A549 (cell line): ENCODE measurements around the gene PYURF. TPM values are rescaled to one million over a fixed set of nuclear protein-coding genes. Genes with fewer than 3 reads are reported as not detected.
A peak's percentile ranks its signal among the peaks of the same experiment; 100 is the strongest.
"Not testable (repeated sequence)": the region's sequence is repeated elsewhere in the genome, so short reads cannot be mapped to it uniquely, and the experiment has no call there.

Source experiments
- ATAC-seq, 2 experiments: fragments of 200-7000 bp in 1 of 2; fragments of >200 bp in 1 of 2; cut with Nextera tagmentation in 1 of 2; cut with Tn5 transposase in 1 of 2; 3 replicates each; pipeline versions ENCODE4 v1.8.0 to v1.9.1; 2018 to 2020; ENCODE audit warnings: mild to moderate bottlenecking in 1 of 2, moderate library complexity in 1 of 2
- CTCF ChIA-PET: fragments of 300-600 bp; sonication (Branson Sonifier 250); formaldehyde crosslinking; extraction: SDS; loops from one replicate; lab custom pipeline; 2021; ENCODE audit warnings: antibody characterized with exemption, inconsistent platforms; lab: Yijun Ruan, JAX
- POLR2A ChIA-PET: fragments of 350-600 bp; formaldehyde crosslinking; extraction: SDS; loops from one replicate; lab custom pipeline; 2021; ENCODE audit warnings: antibody characterized with exemption, inconsistent platforms; lab: Yijun Ruan, JAX
- DNase-seq, 2 experiments: peaks; one replicate each; pipeline versions ENCODE4 v3.0.0 to v3.0.0-alpha.2; 2011 to 2016; ENCODE audit warnings: low read depth in 1 of 2, low spot score in 1 of 2
- FAIRE-seq: peaks from 2 replicates; lab custom pipeline; 2011; peaks lifted over from hg19 to GRCh38; lab: Jason Lieb, UNC
- H3K27ac ChIP-seq, 2 experiments: fragments of >200 bp; sonication (Bioruptor Twin); formaldehyde crosslinking; 3 replicates each; pipeline ENCODE4 v1.5.1; 2016 to 2017
- H3K4me1 ChIP-seq: fragments of >200 bp; sonication (Bioruptor Twin); formaldehyde crosslinking; 3 replicates; pipeline ENCODE4 v1.6.1; 2016
- H3K4me2 ChIP-seq: fragments of >200 bp; sonication (Bioruptor Twin); formaldehyde crosslinking; 3 replicates; pipeline ENCODE4 v1.6.1; 2016
- H3K4me3 ChIP-seq: fragments of >200 bp; sonication (Bioruptor Twin); formaldehyde crosslinking; 3 replicates; pipeline ENCODE4 v1.5.1; 2016
- H3K9me3 ChIP-seq: fragments of >200 bp; sonication (Bioruptor Twin); formaldehyde crosslinking; 3 replicates; pipeline ENCODE4 v1.6.1; 2016
- ATOH8 ChIP-seq: fragments of 250-450 bp; sonication (Bioruptor Pico); IDR thresholded peaks from 2 replicates; pipeline ENCODE4 v1.5.0; 2020; ENCODE audit warnings: low read depth, mild to moderate bottlenecking, moderate library complexity
- BHLHE40 ChIP-seq: IDR thresholded peaks from 2 replicates; pipeline ENCODE4 v1.6.1; 2012; ENCODE audit warnings: low read depth, low read length, inconsistent platforms
- CBX2 ChIP-seq: fragments of 200-600 bp; sonication (generic); IDR thresholded peaks from 2 replicates; pipeline ENCODE4 v1.6.1; 2016; ENCODE audit warnings: low read depth, mild to moderate bottlenecking, borderline replicate concordance
- CTCF ChIP-seq: fragments of >200 bp; sonication (Bioruptor Twin); formaldehyde crosslinking; IDR thresholded peaks from 3 replicates; pipeline ENCODE4 v1.5.1; 2016
- EHMT2 ChIP-seq: fragments of 200-600 bp; sonication (generic); IDR thresholded peaks from 2 replicates; pipeline ENCODE4 v1.6.1; 2016; ENCODE audit warnings: antibody characterized with exemption, low read depth, mild to moderate bottlenecking, moderate library complexity
- GATA3 ChIP-seq: IDR thresholded peaks from 2 replicates; pipeline ENCODE4 v1.6.1; 2012; ENCODE audit warnings: borderline replicate concordance
- HDAC2 ChIP-seq: fragments of 200-600 bp; sonication (generic); IDR thresholded peaks from 2 replicates; pipeline ENCODE4 v1.6.1; 2016
- HMGXB4 ChIP-seq: fragments of 250-450 bp; sonication (Bioruptor Pico); IDR thresholded peaks from 2 replicates; pipeline ENCODE4 v1.5.0; 2021; ENCODE audit warnings: mild to moderate bottlenecking, moderate library complexity, borderline replicate concordance
- HOXB13 ChIP-seq: fragments of 250-450 bp; sonication (Bioruptor Pico); IDR thresholded peaks from 2 replicates; pipeline ENCODE4 v1.5.0; 2020; ENCODE audit warnings: low read depth, mild to moderate bottlenecking, moderate library complexity
- KDM1A ChIP-seq: fragments of 200-600 bp; sonication (generic); IDR thresholded peaks from 2 replicates; pipeline ENCODE4 v1.6.1; 2016; ENCODE audit warnings: low read depth, mild to moderate bottlenecking
- KDM5A ChIP-seq: fragments of 200-600 bp; sonication (generic); IDR thresholded peaks from 2 replicates; pipeline ENCODE4 v1.6.1; 2016; ENCODE audit warnings: antibody characterized with exemption, mild to moderate bottlenecking
- PBX3 ChIP-seq: IDR thresholded peaks from 2 replicates; pipeline ENCODE4 v1.6.1; 2012
- PHF8 ChIP-seq: fragments of 200-600 bp; sonication (generic); IDR thresholded peaks from 2 replicates; pipeline ENCODE4 v1.6.1; 2016; ENCODE audit warnings: low read depth, mild to moderate bottlenecking, antibody characterized with exemption, moderate library complexity, borderline replicate concordance
- POLR2AphosphoS2 ChIP-seq: conservative IDR thresholded peaks from 2 replicates; pipeline ENCODE4 v1.6.1; 2012; ENCODE audit warnings: low read length, improper control_type of control experiment, inconsistent platforms
- RAD21 ChIP-seq, 2 experiments: fragments of >200 bp in 1 of 2; sonication (Bioruptor Twin) in 1 of 2; formaldehyde crosslinking in 1 of 2; IDR thresholded peaks in 1 of 2; conservative IDR thresholded peaks in 1 of 2; 2 replicates in 1 of 2; 3 replicates in 1 of 2; pipeline ENCODE4 v1.6.1; 2012 to 2018; ENCODE audit warnings: inconsistent platforms in 1 of 2
- RNF2 ChIP-seq: fragments of 200-600 bp; sonication (generic); IDR thresholded peaks from 2 replicates; pipeline ENCODE4 v1.6.1; 2016; ENCODE audit warnings: low read depth, mild to moderate bottlenecking, antibody characterized with exemption, moderate library complexity, borderline replicate concordance
- SMC3 ChIP-seq: fragments of >200 bp; sonication (Bioruptor Twin); formaldehyde crosslinking; IDR thresholded peaks from 3 replicates; pipeline ENCODE4 v1.6.1; 2018; ENCODE audit warnings: inconsistent platforms
- SREBF2 ChIP-seq: fragments of 450-650 bp; IDR thresholded peaks from 2 replicates; pipeline ENCODE4 v1.6.1; 2014; ENCODE audit warnings: mild to moderate bottlenecking, moderate library complexity
- ZNF302 ChIP-seq: fragments of 250-450 bp; sonication (Bioruptor Pico); IDR thresholded peaks from 2 replicates; pipeline ENCODE4 v1.9.0; 2021; ENCODE audit warnings: inconsistent platforms, mild to moderate bottlenecking, moderate library complexity
- WGBS: methylation state at CpG from one replicate; pipeline ENCODE4 v1.1.6; 2017; ENCODE audit errors: missing lambda C conversion rate; 5-methylcytosine and 5-hydroxymethylcytosine counted together
- polyA plus RNA-seq, 4 experiments: library from polyadenylated mRNA; depleted of rRNA in 3 of 4; stranded (reverse); fragments of >200 nt; fragmentation: RNase III in 1 of 4; extraction: RNeasy Plus Mini Kit Qiagen cat#74134 plus additional on column Dnase treatment in 1 of 4; gene quantifications; 2 replicates in 3 of 4; 3 replicates in 1 of 4; pipeline ENCODE4 v1.2.3, GENCODE V29; 2011 to 2017

Gene PYURF
- polyA plus RNA-seq, 2 of the 4 experiments (the other 2 are of a cell fraction) = 70.2 to 72.7 TPM

GRCh38 chr4:88539322-88540068, 15.9 kb upstream of the PYURF start:
- FAIRE-seq, H3K9me3 ChIP-seq, H3K4me1 ChIP-seq, H3K4me3 ChIP-seq: not testable (repeated sequence)
- ChIA-PET POLR2A (interaction anchor here (0.6 kb wide), 1 partner anchor 63 kb away, joined by 7 read pairs; no protein-coding TSS in a partner anchor), CTCF (interaction anchor here (0.6 to 2.3 kb wide), 38 partner anchors 9 to 499 kb away, joined by 3 to 30 read pairs (median 4); partner anchors contain the start of genes HERC3, NAP1L5 and PYURF)
- TF ChIP-seq RAD21 (conservative IDR thresholded peaks at IDR 0.05 in 1 of 2, IDR thresholded peaks at IDR 0.05 in 1 of 2) = peak; percentile 67 to 76
- peak; percentile 69 for TF ChIP-seq SMC3
- TF ChIP-seq CTCF = peak; percentile 53
- Histone ChIP-seq H3K4me2 (0 out of 3 replicates have a peak overlapping the region, but pooled peaks have one; percentile 26), H3K27ac (peak overlapping the region in 1 of 2 experiments; percentile 24; a peak in 1 of 6 replicates)
- ATAC-seq = 0 out of 6 replicates have a peak, but pooled peaks of 1 of the 2 experiments have one; percentile 54
- peak in 1 of 2 experiments; percentile 52 for DNase-seq
- WGBS = 25% methylated on average over 7 of the region's 9 CpGs

GRCh38 chr4:88537709-88538108, 14.1 kb upstream of the PYURF start:
- DNase-seq = no peak
- FAIRE-seq = no peak
- no peak overlapping the region for H3K27ac ChIP-seq
- TF ChIP-seq ZNF302 (CRISPR knock-in tag) = no peak
- TF ChIP-seq HOXB13 = no peak
- no peak for TF ChIP-seq PBX3
- no peak for TF ChIP-seq KDM1A
- no peak for TF ChIP-seq HDAC2
- TF ChIP-seq HMGXB4 = no peak
- H3K9me3 ChIP-seq = no peaks in the 10 kb centered on the region
- H3K4me1 ChIP-seq = no peaks in the 10 kb centered on the region
- H3K4me3 ChIP-seq = no peak overlapping the region
- WGBS = 78% methylated on average over 1 of the region's 1 CpG
- ATAC-seq = no peak
- H3K4me2 ChIP-seq = no peak overlapping the region
- ChIA-PET POLR2A (no interaction called here), CTCF (interaction anchor here (3.2 kb wide), 1 partner anchor 121 kb away, joined by 19 read pairs; no protein-coding TSS in a partner anchor)

- 41% methylated on average over 2 of the region's 2 CpGs for WGBS
- no peaks in the 10 kb centered on the region for H3K4me1 ChIP-seq
- DNase-seq (no peak), FAIRE-seq (no peak), ATAC-seq (no peak)
- no peaks in the 10 kb centered on the region for H3K9me3 ChIP-seq
- POLR2A ChIA-PET = no interaction called here
- H3K27ac ChIP-seq = no peak overlapping the region
- CTCF ChIA-PET = interaction anchor here (0.9 to 3.2 kb wide), 4 partner anchors 124 to 488 kb away, joined by 3 to 19 read pairs (median 4); no protein-coding TSS in a partner anchor
- no peak overlapping the region for H3K4me2 ChIP-seq
- H3K4me3 ChIP-seq = no peak overlapping the region
- no peak for TF ChIP-seq HMGXB4
- TF ChIP-seq POLR2AphosphoS2 = no peak
- TF ChIP-seq GATA3 = no peak
- TF ChIP-seq EHMT2 = no peak
- TF ChIP-seq PBX3 = no peak
- TF ChIP-seq RNF2 = no peak
- TF ChIP-seq PHF8 = no peak
- TF ChIP-seq BHLHE40 = no peak
- no peak for TF ChIP-seq ATOH8 (CRISPR knock-in tag)
- no peak for TF ChIP-seq KDM5A
- no peak for TF ChIP-seq SREBF2
- no peak for TF ChIP-seq CBX2
- TF ChIP-seq KDM1A = no peak
Measured at GRCh38 chr4:88535090-88535755, 11.6 kb upstream of the PYURF start.
